ENCODE measurements around the gene AP3B1. TPM values are rescaled to one million over a fixed set of nuclear protein-coding genes. Genes with fewer than 3 reads are reported as not detected.

AP3B1 gene
- total RNA-seq, 2 donors from 2014 or later = 46.1 to 46.5 TPM

GRCh38 chr5:78041805-78042204 lies 252.7 kb downstream of the AP3B1 start:
- peaks cover 5 to 7% of the 10 kb centered on the region in 2 donors for H3K9me3 Mint-ChIP-seq
- DNase-seq (ENCODE audit: low spot score in 2 of 2) = no peak
- peak overlapping the region in 1 of 2 donors; percentile 25 for H3K27ac Mint-ChIP-seq
- H3K36me3 Mint-ChIP-seq = peaks cover 8 to 18% of the 10 kb centered on the region in 2 donors
- no peak for ATAC-seq

GRCh38 chr5:78025540-78025939 lies 269.0 kb downstream of the AP3B1 start:
- ATAC-seq = no peak
- Mint-ChIP-seq H3K9me3 (no peaks in the 10 kb centered on the region), H3K36me3 (no peaks in the 10 kb centered on the region), H3K27ac (no peak overlapping the region)
- DNase-seq (ENCODE audit: low spot score in 2 of 2) = no peak

GRCh38 chr5:78019744-78020143 lies 274.8 kb downstream of the AP3B1 start:
- H3K27ac Mint-ChIP-seq = no peak overlapping the region
- no peak for DNase-seq (ENCODE audit: low spot score in 2 of 2)
- H3K36me3 Mint-ChIP-seq = no peaks in the 10 kb centered on the region

GRCh38 chr5:78016863-78017529 lies 277.5 kb downstream of the AP3B1 start:
- DNase-seq (ENCODE audit: low spot score in 2 of 2) = no peak
- no peaks in the 10 kb centered on the region for H3K36me3 Mint-ChIP-seq
- no peak overlapping the region for H3K27ac Mint-ChIP-seq

More at GRCh38 chr5:78019744-78020143, 274.8 kb downstream of the AP3B1 start:
- no peak for ATAC-seq
- H3K9me3 Mint-ChIP-seq = no peaks in the 10 kb centered on the region

GRCh38 chr5:78009937-78010527 lies 284.5 kb downstream of the AP3B1 start:
- DNase-seq (ENCODE audit: low spot score in 2 of 2) (no peak), ATAC-seq (no peak)
- Mint-ChIP-seq H3K9me3 (no peaks in the 10 kb centered on the region), H3K27ac (no peak overlapping the region), H3K36me3 (no peaks in the 10 kb centered on the region)

More at GRCh38 chr5:78016863-78017529, 277.5 kb downstream of the AP3B1 start:
- ATAC-seq = no peak
- H3K9me3 Mint-ChIP-seq = no peaks in the 10 kb centered on the region

GRCh38 chr5:78008356-78008967 lies 286.0 kb downstream of the AP3B1 start:
- Mint-ChIP-seq H3K36me3 (no peaks in the 10 kb centered on the region), H3K9me3 (no peaks in the 10 kb centered on the region), H3K27ac (no peak overlapping the region)
- no peak for ATAC-seq
- DNase-seq (ENCODE audit: low spot score in 2 of 2) = no peak

- H3K9me3 Mint-ChIP-seq = no peaks in the 10 kb centered on the region
- H3K36me3 Mint-ChIP-seq = no peaks in the 10 kb centered on the region
- no peak for ATAC-seq
- no peak overlapping the region for H3K27ac Mint-ChIP-seq
- no peak for DNase-seq (ENCODE audit: low spot score in 2 of 2)
Observed at GRCh38 chr5:78007233-78007632, 287.3 kb downstream of the AP3B1 start.

- Mint-ChIP-seq H3K36me3 (no peaks in the 10 kb centered on the region), H3K9me3 (no peaks in the 10 kb centered on the region), H3K27ac (no peak overlapping the region)
- DNase-seq (ENCODE audit: low spot score in 2 of 2) (no peak), ATAC-seq (no peak)
Observed at GRCh38 chr5:78006449-78006848, 288.0 kb downstream of the AP3B1 start.

GRCh38 chr5:78005021-78005785 lies 289.3 kb downstream of the AP3B1 start:
- no peaks in the 10 kb centered on the region for H3K9me3 Mint-ChIP-seq
- no peaks in the 10 kb centered on the region for H3K36me3 Mint-ChIP-seq
- no peak overlapping the region for H3K27ac Mint-ChIP-seq
- no peak for ATAC-seq
- DNase-seq (ENCODE audit: low spot score in 2 of 2) = no peak

GRCh38 chr5:78004559-78004958 lies 289.9 kb downstream of the AP3B1 start:
- no peaks in the 10 kb centered on the region for H3K9me3 Mint-ChIP-seq
- H3K36me3 Mint-ChIP-seq = no peaks in the 10 kb centered on the region

GRCh38 chr5:78003919-78004318 lies 290.6 kb downstream of the AP3B1 start:
- ATAC-seq (no peak), DNase-seq (ENCODE audit: low spot score in 2 of 2) (no peak)
- no peaks in the 10 kb centered on the region for H3K9me3 Mint-ChIP-seq
- H3K27ac Mint-ChIP-seq = no peak overlapping the region
- peaks cover 0 to 6% of the 10 kb centered on the region in 2 donors for H3K36me3 Mint-ChIP-seq

More at GRCh38 chr5:78004559-78004958, 289.9 kb downstream of the AP3B1 start:
- ATAC-seq = no peak
- DNase-seq (ENCODE audit: low spot score in 2 of 2) = no peak
- no peak overlapping the region for H3K27ac Mint-ChIP-seq

GRCh38 chr5:78003450-78003849 lies 291.0 kb downstream of the AP3B1 start:
- DNase-seq (ENCODE audit: low spot score in 2 of 2) (no peak), ATAC-seq (no peak)
- H3K9me3 Mint-ChIP-seq = no peaks in the 10 kb centered on the region
- peaks cover 0 to 6% of the 10 kb centered on the region in 2 donors for H3K36me3 Mint-ChIP-seq
- H3K27ac Mint-ChIP-seq = no peak overlapping the region

GRCh38 chr5:78002690-78003089 lies 291.8 kb downstream of the AP3B1 start:
- no peaks in the 10 kb centered on the region for H3K9me3 Mint-ChIP-seq
- DNase-seq (ENCODE audit: low spot score in 2 of 2) (no peak), ATAC-seq (no peak)
- peaks cover 0 to 6% of the 10 kb centered on the region in 2 donors for H3K36me3 Mint-ChIP-seq
- H3K27ac Mint-ChIP-seq = no peak overlapping the region

GRCh38 chr5:78001197-78001596 lies 293.3 kb downstream of the AP3B1 start:
- no peak overlapping the region for H3K27ac Mint-ChIP-seq
- H3K36me3 Mint-ChIP-seq = peaks cover 0 to 6% of the 10 kb centered on the region in 2 donors
- ATAC-seq (no peak), DNase-seq (ENCODE audit: low spot score in 2 of 2) (no peak)
- H3K9me3 Mint-ChIP-seq = no peaks in the 10 kb centered on the region

- peaks cover 0 to 6% of the 10 kb centered on the region in 2 donors for H3K36me3 Mint-ChIP-seq
- no peak overlapping the region for H3K27ac Mint-ChIP-seq
- no peaks in the 10 kb centered on the region for H3K9me3 Mint-ChIP-seq
- no peak for DNase-seq (ENCODE audit: low spot score in 2 of 2)
- ATAC-seq = no peak
Observed at GRCh38 chr5:78000191-78000590, 294.3 kb downstream of the AP3B1 start.

- Mint-ChIP-seq H3K27ac (no peak overlapping the region), H3K36me3 (peaks cover 0 to 6% of the 10 kb centered on the region in 2 donors), H3K9me3 (no peaks in the 10 kb centered on the region)
- DNase-seq (ENCODE audit: low spot score in 2 of 2) = no peak
- no peak for ATAC-seq
Observed at GRCh38 chr5:77999399-77999798, 295.1 kb downstream of the AP3B1 start.

GRCh38 chr5:77996943-77997342 lies 297.6 kb downstream of the AP3B1 start:
- no peak for ATAC-seq
- no peak for DNase-seq (ENCODE audit: low spot score in 2 of 2)
- no peak overlapping the region for H3K27ac Mint-ChIP-seq
- no peaks in the 10 kb centered on the region for H3K9me3 Mint-ChIP-seq
- peaks cover 0 to 6% of the 10 kb centered on the region in 2 donors for H3K36me3 Mint-ChIP-seq

Data from activated naive CD4-positive, alpha-beta T cell treated with anti-CD3 and anti-CD28 coated beads, Interleukin-2, amount 50 U/mL, for 72 hours (primary cell).